HL-60/S4 treated with phorbol 12-myristate 13-acetate at 8.2 ng/mL for 4 days and 3 days (cell line): ENCODE data around the gene CAPN3.

ENCODE experiments used
- in situ Hi-C: fragments of 300-500 bp; cut with MboI; formaldehyde crosslinking; loops from 2 replicates; pipeline ENCODE4 v1.15.0; 2022; ENCODE audit warnings: low sequenced_read_pairs

The CAPN3 gene

DNA sequence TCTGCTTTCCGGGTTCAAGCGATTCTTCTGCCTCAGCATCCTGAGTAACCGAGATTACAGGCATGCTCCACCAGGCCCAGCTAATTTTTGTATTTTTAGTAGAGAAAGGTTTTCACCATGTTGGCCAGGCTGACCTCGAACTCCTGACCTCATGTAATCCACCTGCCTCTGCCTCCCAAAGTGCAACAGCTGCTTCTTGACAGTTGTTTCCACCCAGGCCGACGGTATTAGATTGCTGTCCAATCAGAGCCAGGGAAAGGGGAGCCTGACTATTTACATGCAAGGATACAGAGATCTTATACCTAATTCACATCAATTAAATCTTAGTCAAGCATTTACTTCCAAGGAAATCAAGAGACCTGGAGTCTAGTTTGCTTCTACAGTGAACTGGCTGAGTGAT is 4.0 kb upstream of the CAPN3 start:
- in situ Hi-C loops, result no loop called here

DNA sequence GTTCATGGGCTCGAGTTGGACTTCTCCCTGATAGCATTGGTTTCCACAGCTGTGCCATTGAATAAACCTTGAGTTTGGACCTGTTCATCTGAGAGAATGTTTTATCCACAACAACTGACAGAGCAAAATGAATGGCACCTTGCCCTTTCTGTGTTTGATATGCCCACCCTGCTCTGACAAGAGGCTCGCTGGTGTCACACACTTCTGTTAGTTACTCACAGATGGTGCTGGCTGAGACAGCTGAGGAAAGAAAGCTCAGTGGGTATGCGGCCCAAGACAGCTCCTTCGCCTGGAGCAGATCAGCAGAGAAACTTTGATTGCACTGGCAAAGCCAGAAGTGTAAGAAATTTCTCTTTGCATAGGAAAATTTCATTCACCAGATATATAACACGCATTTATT is 2.5 kb upstream of the CAPN3 start:
- in situ Hi-C loops, result no loop called here

DNA sequence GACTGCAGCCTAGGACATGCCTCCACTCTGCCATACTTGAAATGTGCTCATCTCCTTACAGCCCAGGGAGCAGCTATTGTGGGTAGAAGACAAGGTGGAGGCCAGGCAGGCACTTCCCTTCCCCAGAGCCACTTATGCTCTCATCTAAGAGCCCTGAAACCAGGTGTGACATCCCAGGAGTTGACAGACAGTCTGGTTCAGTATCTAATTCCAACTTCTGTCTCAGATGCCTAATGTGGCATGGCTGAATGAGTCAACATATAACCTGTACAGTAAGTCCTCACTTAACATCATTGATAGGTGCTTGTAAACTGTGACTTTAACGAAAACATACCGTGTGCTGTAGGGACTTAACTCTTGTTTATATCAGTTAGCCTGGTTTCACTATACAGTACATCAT is 1.2 kb upstream of the CAPN3 start:
- in situ Hi-C loops, result no loop called here

DNA sequence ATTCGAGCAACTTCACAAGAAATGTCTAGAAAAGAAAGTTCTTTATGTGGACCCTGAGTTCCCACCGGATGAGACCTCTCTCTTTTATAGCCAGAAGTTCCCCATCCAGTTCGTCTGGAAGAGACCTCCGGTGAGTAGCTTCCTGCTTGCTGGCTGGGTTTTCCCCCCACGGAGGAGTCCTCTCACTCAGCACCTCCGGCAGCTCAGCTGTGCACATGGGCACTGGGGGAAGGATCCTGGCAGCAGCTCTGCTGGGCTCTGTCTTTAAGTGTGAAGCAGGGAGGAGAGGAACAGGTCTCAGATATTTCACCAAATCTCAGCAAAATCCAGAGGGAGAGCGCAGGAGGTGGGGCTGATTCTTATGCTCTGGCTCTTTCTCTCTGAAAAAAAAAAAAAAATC is 684 bp downstream of the CAPN3 start:
- in situ Hi-C loops, result no loop called here

GRCh38 chr15:42360535-42361112 is 1.3 kb downstream of the CAPN3 start:
- in situ Hi-C loops, result no loop called here

- in situ Hi-C loops, result no loop called here
Observed at GRCh38 chr15:42363487-42363886, 4.2 kb downstream of the CAPN3 start.

GRCh38 chr15:42363942-42364341 is 4.6 kb downstream of the CAPN3 start:
- in situ Hi-C loops, result no loop called here

DNA sequence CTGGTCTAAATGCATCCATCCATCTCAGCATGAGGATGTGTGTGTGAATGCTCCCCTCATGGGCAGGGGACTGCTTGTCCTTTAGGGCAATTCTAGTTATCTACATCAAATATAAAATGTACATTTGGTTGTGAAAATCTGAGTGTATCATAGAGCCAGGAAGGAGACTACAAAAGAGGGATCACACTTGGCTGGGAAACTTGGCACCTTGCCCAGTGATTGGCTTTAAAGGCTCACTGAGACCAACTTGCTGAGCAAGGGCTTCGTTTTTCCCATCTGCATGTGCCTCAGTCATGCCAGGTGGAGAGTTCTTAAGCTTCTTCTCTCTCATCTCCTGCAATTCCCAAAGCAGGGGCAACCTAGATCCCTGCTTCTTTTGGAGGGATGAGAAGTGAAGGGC is 5.2 kb downstream of the CAPN3 start:
- in situ Hi-C loops, result no loop called here

GRCh38 chr15:42365921-42366550 is 6.7 kb downstream of the CAPN3 start:
- in situ Hi-C loops, result no loop called here

- in situ Hi-C loops, result no loop called here
Observed at GRCh38 chr15:42367041-42367440, 7.7 kb downstream of the CAPN3 start.

DNA sequence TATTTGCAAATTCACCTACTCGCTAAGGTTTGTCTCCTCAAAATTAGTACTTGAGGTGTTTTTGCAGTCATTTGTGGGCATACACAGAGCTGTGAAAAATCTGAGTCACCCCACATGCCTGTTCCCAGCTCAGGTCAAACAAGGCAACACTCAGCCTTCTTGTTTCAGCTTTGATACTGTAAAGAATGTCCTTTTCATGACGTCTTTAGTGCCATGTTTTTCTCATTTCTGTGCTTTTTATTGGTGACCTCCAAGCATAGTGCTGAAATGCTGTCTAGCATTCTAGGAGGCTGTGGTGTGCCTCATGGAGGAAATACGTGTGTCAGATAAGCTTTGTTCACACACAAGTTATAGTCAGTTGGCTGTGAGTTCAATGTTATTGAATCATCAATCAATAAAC is 8.8 kb downstream of the CAPN3 start:
- in situ Hi-C loops, result no loop called here

DNA sequence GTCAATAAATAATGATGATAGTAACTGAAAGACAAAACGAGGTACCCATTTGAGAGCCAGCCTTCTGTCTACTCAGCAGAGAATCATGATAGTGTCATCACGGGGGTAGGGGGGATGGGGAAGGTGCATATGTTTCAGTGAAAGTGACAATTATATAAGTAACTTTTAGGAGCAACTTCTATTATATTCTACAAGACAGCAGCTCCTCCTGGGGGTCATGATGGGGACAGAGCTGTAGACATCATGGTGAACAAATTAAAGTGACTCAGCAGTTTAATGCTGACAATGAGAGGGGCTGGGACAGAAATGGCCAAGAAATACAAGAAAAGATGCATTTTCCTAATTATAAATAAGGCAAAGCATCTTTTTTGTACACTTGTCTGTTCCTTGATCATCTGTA is 11.8 kb downstream of the CAPN3 start:
- in situ Hi-C loops, result no loop called here

DNA sequence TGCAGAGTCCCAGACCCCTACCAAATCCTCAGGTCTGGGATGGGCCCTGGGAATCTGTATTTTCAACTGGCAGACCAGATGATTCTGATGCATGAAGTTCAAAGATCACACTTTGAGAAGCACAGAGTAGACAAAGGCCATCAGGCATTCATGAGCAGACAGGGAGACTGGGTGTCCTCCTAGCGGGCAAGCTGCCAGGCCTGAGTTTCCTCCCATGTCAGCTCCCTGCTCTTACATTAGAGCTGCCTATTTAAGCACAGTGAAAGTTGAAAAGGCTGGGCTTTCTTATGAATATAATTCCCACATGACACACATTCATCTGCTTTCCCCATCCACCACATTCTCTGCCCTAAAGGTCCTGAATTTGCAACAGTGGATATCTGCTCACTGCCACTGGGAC is 14.0 kb downstream of the CAPN3 start:
- in situ Hi-C loops, result no loop called here

DNA sequence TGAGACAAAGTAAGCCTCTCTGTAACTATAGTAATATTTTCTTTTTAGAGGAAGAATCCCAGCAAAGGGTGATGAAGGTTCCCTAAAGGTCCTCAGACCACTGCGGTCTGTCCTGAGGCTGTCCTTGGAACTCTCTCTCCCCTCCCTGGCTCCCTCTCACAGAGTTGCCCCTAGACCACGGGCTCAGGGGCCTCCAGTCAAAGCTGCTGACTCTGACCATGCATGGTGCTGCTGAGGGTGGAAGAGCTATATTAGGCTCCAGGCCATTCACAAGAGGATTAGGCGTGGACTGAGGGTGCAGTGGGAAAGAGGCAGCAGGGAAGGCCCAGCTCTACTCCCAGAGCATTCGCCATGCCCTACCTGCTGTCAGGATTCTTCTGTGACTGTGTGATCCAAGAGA is 14.6 kb downstream of the CAPN3 start:
- in situ Hi-C loops, result no loop called here

DNA sequence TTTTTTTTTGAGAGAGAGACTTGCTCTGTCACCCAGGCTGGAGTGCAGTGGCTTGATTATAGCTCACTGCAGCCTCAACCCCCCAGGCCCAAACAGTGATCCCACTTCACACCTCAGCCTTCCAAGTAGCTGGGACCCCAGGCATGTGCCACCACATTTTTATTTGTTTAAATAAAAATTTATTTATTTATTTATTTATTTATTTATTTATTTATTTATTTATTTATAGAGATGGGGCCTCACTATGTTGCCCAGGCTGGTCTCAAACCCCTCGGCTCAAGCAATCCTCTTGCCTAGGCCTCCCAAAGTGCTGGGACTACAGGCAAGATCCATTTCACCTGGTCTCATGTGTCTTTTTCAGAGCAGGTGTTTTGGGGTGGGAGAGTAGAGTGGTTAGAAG is 15.5 kb downstream of the CAPN3 start:
- in situ Hi-C loops, result no loop called here

DNA sequence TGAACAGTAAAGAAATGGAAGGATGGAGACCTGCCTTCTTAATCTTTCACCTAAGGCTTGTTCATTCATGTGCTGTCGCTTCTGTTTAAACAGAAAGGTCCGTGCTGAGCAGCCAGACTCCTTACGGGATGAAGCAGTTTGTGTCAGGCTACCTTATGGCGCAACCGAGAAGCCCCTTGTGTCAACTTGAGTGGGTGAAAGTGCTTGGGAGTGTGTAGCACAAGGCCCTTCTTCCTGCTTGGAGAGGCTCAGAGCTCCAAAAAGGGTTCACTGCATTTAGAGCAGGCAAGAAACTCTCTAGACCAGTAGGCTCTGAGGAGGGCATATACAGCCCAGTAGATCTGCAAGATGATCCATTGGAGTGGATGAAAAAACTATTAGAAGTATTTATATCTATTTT is 16.0 kb downstream of the CAPN3 start:
- in situ Hi-C loops, result no loop called here

GRCh38 chr15:42375941-42376340 is 16.6 kb downstream of the CAPN3 start:
- in situ Hi-C loops, result no loop called here

GRCh38 chr15:42378011-42378410 is 18.7 kb downstream of the CAPN3 start:
- in situ Hi-C loops, result no loop called here

GRCh38 chr15:42384597-42384996 is 25.3 kb downstream of the CAPN3 start:
- in situ Hi-C loops, result no loop called here

DNA sequence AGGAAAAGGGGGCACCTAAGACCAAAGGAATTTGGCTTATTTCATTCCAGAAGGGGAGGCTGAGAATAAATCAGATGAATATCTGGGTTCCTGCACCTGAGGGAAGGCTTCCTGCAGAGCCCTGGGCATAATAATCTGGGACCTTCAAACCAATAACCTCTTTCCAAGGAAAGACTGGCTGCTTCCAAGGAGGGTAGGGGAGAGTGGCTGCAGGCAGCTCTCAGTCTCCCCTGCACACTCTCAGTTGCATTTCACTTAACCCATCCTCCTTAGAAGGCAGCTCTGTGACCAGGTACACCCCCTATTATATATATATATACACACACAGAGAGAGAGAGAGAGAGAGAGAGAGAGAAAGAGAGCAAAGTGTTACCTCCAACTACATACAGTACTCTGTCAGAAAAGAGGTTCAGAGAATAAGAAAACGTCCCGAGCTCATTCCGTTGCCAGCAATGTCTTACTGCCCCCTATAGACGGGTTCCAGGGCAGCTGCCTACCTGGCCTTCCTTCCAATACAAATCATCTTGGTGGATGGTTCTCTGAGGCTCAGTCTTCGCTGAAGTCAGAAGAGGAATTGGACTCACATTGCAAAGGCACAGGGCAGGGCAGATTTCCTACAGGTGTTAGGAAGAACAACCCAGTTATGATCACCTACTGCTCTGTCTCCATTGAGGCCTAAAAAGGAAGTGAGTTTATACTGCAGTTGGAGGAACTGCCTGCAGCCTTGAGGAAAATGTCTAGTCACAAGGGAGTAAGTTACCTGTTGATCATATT is 26.1 kb downstream of the CAPN3 start:
- in situ Hi-C loops, result no loop called here

DNA sequence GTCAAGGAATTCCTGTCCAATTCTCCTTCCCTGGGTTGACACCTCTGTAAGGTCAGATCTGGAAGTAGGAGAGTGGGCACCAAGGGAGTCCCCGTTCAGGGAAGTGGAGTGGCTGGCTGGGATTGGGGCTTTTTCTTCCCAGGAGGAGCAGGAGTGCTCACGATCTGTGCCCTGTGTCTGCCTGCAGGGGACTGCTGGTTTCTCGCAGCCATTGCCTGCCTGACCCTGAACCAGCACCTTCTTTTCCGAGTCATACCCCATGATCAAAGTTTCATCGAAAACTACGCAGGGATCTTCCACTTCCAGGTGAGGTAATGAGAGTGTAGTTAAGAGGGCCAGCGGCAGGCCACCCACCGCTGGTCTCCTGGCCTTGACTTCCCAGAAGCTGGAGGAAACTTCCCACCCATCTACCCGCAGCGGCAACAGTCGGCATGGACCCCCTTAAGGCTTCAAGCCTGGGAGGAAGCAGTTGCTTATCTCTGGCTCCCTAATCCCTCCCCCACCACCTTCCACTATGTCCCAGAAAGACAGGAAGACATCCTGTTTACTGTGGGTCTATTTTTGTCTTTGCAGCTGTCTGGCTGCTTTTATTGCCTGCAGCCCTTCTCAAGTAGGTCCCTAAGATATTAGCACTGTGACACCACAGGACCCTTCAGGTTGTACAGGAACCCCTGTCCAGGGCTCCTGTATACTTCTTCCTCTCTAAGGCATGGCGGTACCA is 26.8 kb downstream of the CAPN3 start:
- in situ Hi-C loops, result no loop called here

DNA sequence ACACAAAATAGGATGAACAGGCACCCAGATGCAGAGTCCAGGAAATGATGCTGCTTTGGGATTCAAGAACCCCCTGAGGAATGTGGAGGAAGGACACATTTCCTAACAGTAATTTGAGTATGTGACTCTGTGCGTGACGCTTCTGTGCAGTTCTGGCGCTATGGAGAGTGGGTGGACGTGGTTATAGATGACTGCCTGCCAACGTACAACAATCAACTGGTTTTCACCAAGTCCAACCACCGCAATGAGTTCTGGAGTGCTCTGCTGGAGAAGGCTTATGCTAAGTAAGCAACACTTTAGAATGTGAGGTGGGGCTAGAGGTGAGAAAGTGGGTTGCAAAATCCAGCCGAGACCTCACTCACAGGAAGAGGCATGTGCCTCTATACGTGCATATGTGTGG is 28.3 kb downstream of the CAPN3 start:
- in situ Hi-C loops, result no loop called here
